GM12875 (cell line): Measurements from ENCODE around the gene HMG20A.

Experiments used
- H3K4me3 ChIP-seq: one replicate; pipeline ENCODE4 v1.5.1; 2011; ENCODE audit warnings: low read depth, low read length, control low read depth
- CTCF ChIP-seq: IDR thresholded peaks from 2 replicates; pipeline ENCODE4 v1.5.1; 2011; ENCODE audit warnings: low read depth, mild to moderate bottlenecking, control low read depth, inconsistent platforms, low read length, moderate library complexity, borderline replicate concordance; ENCODE audit not compliant: insufficient read depth

Gene HMG20A

GRCh38 chr15:77384086-77384485, 36.6 kb upstream of the HMG20A start:
- no peak for TF ChIP-seq CTCF
- H3K4me3 ChIP-seq: no peak overlapping the region

- no peak for TF ChIP-seq CTCF
- H3K4me3 ChIP-seq: no peak overlapping the region
Measured at GRCh38 chr15:77384589-77385359, 35.9 kb upstream of the HMG20A start.

- TF ChIP-seq CTCF: no peak
Measured at GRCh38 chr15:77386626-77387025, 34.1 kb upstream of the HMG20A start.

GRCh38 chr15:77387365-77388105, 33.2 kb upstream of the HMG20A start:
- no peak for TF ChIP-seq CTCF
- H3K4me3 ChIP-seq: no peak overlapping the region

More at GRCh38 chr15:77386626-77387025, 34.1 kb upstream of the HMG20A start:
- no peak overlapping the region for H3K4me3 ChIP-seq

GRCh38 chr15:77391372-77391951, 29.2 kb upstream of the HMG20A start:
- no peak overlapping the region for H3K4me3 ChIP-seq
- no peak for TF ChIP-seq CTCF

- no peak overlapping the region for H3K4me3 ChIP-seq
- no peak for TF ChIP-seq CTCF
Measured at GRCh38 chr15:77392762-77393470, 27.8 kb upstream of the HMG20A start.
